ENCODE results near the gene GTPBP2. TPM values are rescaled to one million over a fixed set of nuclear protein-coding genes. Genes with fewer than 3 reads are reported as not detected.
"Not testable (repeated sequence)": the region's sequence is repeated elsewhere in the genome, so short reads cannot be mapped to it uniquely, and the experiment has no call there.

Gene GTPBP2
- total and polyA plus RNA-seq, 2 of the 13 experiments (the other 11 are each of a cell fraction or from before 2014, with no cell fraction given), result 26.9 to 88.2 TPM

DNA sequence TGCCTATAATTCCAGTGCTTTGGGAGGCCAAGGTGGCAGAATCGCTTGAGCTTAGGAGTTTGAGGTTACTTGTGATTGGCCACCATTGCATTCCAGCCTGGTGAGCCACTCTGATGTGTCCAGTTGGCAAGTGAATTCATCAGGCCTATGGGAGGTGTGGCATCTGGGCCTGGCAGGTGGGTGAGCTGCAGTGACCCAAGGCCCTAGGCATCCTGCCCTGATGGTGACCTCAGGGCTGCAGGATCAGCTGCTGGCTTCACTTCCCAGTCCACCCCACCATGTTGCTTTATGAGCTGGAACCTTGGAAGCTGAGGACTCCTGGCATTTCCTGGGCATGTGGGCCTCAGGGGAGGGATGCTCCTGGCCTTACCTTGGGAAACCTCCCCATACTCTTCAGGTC lies 36.3 kb upstream of the GTPBP2 start:
- in situ Hi-C loops (cut with HindIII; ENCODE audit: extremely low pct_ligation_motif_present, low pct_unique_long_range_greater_than_20kb) (loop anchor here (5.0 kb wide), 1 partner anchor 412 kb away; no protein-coding TSS in a partner anchor), intact Hi-C loops (cut with micrococcal nuclease; ENCODE audit: unreplicated experiment) (loop anchor here (5.0 to 10.0 kb wide), 3 partner anchors 61 to 187 kb away; no protein-coding TSS in a partner anchor)
- peaks cover 2 to 27% of the 10 kb centered on the region in 2 experiments; a peak in 4 of 5 replicates for H3K27me3 ChIP-seq (ENCODE audit: control insufficient read depth in 1 of 2, insufficient read depth in 2 of 2, low read length in 2 of 2)
- H2AFZ ChIP-seq (ENCODE audit: low read length), result no peak overlapping the region
- H3K4me2 ChIP-seq (ENCODE audit: low read depth, low read length), result no peak overlapping the region
- no peak for DNase-seq (ENCODE audit: low spot score)
- no peaks in the 10 kb centered on the region for H3K79me2 ChIP-seq (ENCODE audit: insufficient read depth, low read length)
- 20% methylated on average over 1 of the region's 1 CpG for WGBS (ENCODE audit: low lambda C conversion rate)
- no peak for ATAC-seq
- H4K20me1 ChIP-seq (ENCODE audit: insufficient read depth, low read length), result no peaks in the 10 kb centered on the region
- 0 out of 2 replicates have a peak, but pooled peaks have one; percentile 20 for TF ChIP-seq CHD2 (IDR thresholded peaks at IDR 0.05; ENCODE audit: low read depth, low read length)
- no peak for TF ChIP-seq HHEX (CRISPR knock-in tag; IDR thresholded peaks at IDR 0.05)
- peak in 1 of 2 experiments; percentile 25; a peak in 1 of 4 replicates for TF ChIP-seq POLR2A (IDR thresholded peaks at IDR 0.05; ENCODE audit: insufficient read depth in 1 of 2, low read depth in 2 of 2, low read length in 2 of 2)
- H3K9ac ChIP-seq (ENCODE audit: insufficient read depth, low read depth, low read length), result no peak overlapping the region
- CTCF ChIA-PET (ENCODE audit: low intra/inter-chr PET ratio, low total read pairs), result no interaction called here
- POLR2A ChIA-PET, result interaction anchor here (1.0 to 1.6 kb wide), 2 partner anchors 21 to 36 kb away, joined by 4 to 5 read pairs; no protein-coding TSS in a partner anchor
- H3K4me3 ChIP-seq (replicated peaks in 1 of 3; ENCODE audit: insufficient read depth in 1 of 3, low read depth in 2 of 3, low read length in 3 of 3), result no peak overlapping the region
- FAIRE-seq, result no peak
- H3K9me3 ChIP-seq (ENCODE audit: low read length), result 0 out of 2 replicates have a peak, but pooled peaks cover 4% of the 10 kb centered on the region
- H3K27ac ChIP-seq (ENCODE audit: extremely low read length, insufficient read depth, low read length), result no peak overlapping the region
- peaks cover 42% of the 10 kb centered on the region for H3K4me1 ChIP-seq (ENCODE audit: insufficient read depth, low read length)
- no peaks in the 10 kb centered on the region for H3K36me3 ChIP-seq (replicated peaks in 1 of 2; ENCODE audit: control insufficient read depth in 1 of 2, insufficient read depth in 2 of 2, low read length in 2 of 2)
- BruUV-seq (replicated peaks), result no TSS peak

DNA sequence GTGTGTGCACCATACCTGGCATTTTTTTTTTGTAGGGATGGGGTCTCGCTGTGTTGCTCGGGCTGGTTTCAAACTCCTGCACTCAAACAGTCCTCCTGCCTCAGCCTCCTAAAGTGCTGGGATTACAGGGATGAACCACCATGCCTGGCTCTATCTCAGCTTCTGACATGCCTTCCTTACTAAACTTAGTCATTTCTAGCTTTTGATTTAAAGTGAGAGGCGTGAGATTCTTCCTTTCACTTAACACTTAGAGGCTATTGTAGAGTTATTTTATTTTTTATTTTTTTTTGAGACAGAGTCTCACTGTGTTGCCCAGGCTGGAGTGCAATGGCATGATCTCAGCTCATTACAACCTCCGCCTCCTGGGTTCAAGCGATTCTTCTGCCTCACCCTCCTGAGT lies 33.9 kb upstream of the GTPBP2 start:
- H3K4me1 ChIP-seq (ENCODE audit: insufficient read depth, low read length), result peaks cover 18% of the 10 kb centered on the region
- POLR2A ChIA-PET, result interaction anchor here (0.7 kb wide), 1 partner anchor 28 kb away, joined by 3 read pairs; the partner anchor contains the start of gene MAD2L1BP

More for the DNA sequence above, 33.9 kb upstream of the GTPBP2 start:
- H3K36me3 ChIP-seq (replicated peaks in 1 of 2; ENCODE audit: control insufficient read depth in 1 of 2, insufficient read depth in 2 of 2, low read length in 2 of 2); BruUV-seq (replicated peaks); H3K27ac ChIP-seq (ENCODE audit: extremely low read length, insufficient read depth, low read length); CTCF ChIA-PET (ENCODE audit: low intra/inter-chr PET ratio, low total read pairs); H3K79me2 ChIP-seq (ENCODE audit: insufficient read depth, low read length); H3K9ac ChIP-seq (ENCODE audit: insufficient read depth, low read depth, low read length); H3K4me2 ChIP-seq (ENCODE audit: low read depth, low read length); in situ Hi-C loops (cut with HindIII; ENCODE audit: extremely low pct_ligation_motif_present, low pct_unique_long_range_greater_than_20kb); H4K20me1 ChIP-seq (ENCODE audit: insufficient read depth, low read length); H3K4me3 ChIP-seq (replicated peaks in 1 of 3; ENCODE audit: insufficient read depth in 1 of 3, low read depth in 2 of 3, low read length in 3 of 3); H3K9me3 ChIP-seq (ENCODE audit: low read length); DNase-seq (ENCODE audit: low spot score); FAIRE-seq; ATAC-seq; H2AFZ ChIP-seq (ENCODE audit: low read length): not testable (repeated sequence)
- H3K27me3 ChIP-seq (ENCODE audit: control insufficient read depth in 1 of 2, insufficient read depth in 2 of 2, low read length in 2 of 2), result peaks cover 2 to 27% of the 10 kb centered on the region in 2 experiments; a peak in 4 of 5 replicates
- 34% methylated on average over 5 of the region's 5 CpGs for WGBS (ENCODE audit: low lambda C conversion rate)
- intact Hi-C loops (cut with micrococcal nuclease; ENCODE audit: unreplicated experiment), result loop anchor here (10.0 kb wide), 1 partner anchor 58 kb away; no protein-coding TSS in a partner anchor
